ENCODE measurements around the gene GGTLC1. TPM values are rescaled to one million over a fixed set of nuclear protein-coding genes. Genes with fewer than 3 reads are reported as not detected.

Gene GGTLC1
- total RNA-seq, 1 donor from 2014 or later, result not detected

DNA sequence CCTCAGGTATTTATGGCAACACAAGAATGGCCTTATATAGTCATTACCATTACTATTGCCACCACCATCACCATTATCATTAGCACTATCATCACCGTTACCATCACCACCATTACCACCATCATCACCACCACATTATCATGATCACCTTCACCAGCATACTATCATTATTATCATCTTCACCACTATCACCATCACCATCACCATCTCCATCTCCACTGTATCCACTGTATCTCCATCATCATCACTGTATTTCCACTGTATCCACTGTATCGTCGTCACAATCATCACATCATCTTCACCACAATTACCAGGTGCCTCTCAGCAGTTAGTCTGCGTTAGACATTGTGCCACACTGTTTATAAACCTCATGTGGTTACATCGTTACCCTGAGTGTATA is 45.3 kb downstream of the GGTLC1 start:
- H3K4me3 ChIP-seq (ENCODE audit: low read depth, low read length), result no peak overlapping the region
- TF ChIP-seq, protein P1, sequence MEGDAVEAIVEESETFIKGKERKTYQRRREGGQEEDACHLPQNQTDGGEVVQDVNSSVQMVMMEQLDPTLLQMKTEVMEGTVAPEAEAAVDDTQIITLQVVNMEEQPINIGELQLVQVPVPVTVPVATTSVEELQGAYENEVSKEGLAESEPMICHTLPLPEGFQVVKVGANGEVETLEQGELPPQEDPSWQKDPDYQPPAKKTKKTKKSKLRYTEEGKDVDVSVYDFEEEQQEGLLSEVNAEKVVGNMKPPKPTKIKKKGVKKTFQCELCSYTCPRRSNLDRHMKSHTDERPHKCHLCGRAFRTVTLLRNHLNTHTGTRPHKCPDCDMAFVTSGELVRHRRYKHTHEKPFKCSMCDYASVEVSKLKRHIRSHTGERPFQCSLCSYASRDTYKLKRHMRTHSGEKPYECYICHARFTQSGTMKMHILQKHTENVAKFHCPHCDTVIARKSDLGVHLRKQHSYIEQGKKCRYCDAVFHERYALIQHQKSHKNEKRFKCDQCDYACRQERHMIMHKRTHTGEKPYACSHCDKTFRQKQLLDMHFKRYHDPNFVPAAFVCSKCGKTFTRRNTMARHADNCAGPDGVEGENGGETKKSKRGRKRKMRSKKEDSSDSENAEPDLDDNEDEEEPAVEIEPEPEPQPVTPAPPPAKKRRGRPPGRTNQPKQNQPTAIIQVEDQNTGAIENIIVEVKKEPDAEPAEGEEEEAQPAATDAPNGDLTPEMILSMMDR (conservative IDR thresholded peaks at IDR 0.05; ENCODE audit: low read depth, low read length), result no peak
- DNase-seq (ENCODE audit: low read depth), result no peak

DNA sequence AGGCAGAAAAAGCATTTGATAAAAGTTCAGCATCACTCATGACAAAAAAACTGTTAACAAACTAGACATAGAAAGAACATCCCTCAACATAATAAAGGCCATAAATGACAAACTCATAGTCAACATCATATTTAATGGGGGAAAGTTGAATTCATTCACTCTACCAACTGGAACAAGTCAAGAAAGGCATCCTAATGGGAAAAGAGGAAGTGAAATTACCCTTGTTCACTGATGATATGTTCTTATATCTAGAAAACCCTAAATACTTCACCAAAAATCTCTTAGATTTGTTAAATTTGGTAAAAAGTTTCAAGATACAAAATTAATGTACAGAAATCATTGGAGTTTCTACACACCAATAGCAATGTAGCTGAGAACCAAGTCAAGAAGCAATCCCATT is 48.9 kb downstream of the GGTLC1 start:
- TF ChIP-seq, protein P1 (conservative IDR thresholded peaks at IDR 0.05; ENCODE audit: low read depth, low read length), result no peak
- DNase-seq (ENCODE audit: low read depth), result no peak

DNA sequence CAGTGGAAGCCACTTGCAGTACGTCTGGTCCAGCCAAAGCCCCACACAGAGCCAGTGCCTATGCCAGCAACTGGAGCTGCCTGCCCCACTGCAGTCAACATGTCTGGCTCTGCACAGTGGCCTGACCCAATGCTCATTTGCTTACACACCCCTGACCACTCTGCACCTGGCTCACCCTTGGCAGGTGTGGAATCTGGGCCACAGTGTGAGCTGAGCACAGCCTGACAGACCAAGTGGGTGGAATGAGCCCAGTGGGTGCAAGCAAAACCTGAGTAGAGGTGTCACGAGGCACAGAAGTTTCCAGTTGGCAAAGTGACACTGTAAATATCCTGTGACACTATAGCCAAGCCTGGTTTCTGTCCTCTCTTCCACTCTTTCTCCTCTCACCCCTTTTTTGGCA is 49.5 kb downstream of the GGTLC1 start:
- H3K4me3 ChIP-seq (ENCODE audit: low read depth, low read length), result no peak overlapping the region
- TF ChIP-seq, protein P1 (conservative IDR thresholded peaks at IDR 0.05; ENCODE audit: low read depth, low read length), result no peak
- DNase-seq (ENCODE audit: low read depth), result no peak

More for the DNA sequence above, 48.9 kb downstream of the GGTLC1 start:
- no peak overlapping the region for H3K4me3 ChIP-seq (ENCODE audit: low read depth, low read length)

DNA sequence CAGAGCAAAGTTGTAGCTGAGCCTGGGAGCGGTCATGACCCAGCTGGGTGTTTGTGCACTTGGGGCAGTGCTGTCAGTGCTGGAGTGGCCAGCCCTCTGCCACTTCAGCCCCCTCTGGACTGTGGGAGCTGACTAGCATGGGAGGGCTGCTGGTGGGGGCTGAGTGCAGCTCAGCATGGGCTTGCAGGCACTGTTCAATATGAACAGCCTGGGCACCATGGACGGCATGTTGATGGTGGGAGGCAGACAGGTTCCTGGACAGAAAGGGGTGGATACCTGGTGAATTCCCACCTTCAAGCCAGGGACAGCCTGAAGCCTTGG is 50.5 kb downstream of the GGTLC1 start:
- DNase-seq (ENCODE audit: low read depth), result no peak
- TF ChIP-seq, protein P1 (conservative IDR thresholded peaks at IDR 0.05; ENCODE audit: low read depth, low read length), result no peak
- H3K4me3 ChIP-seq (ENCODE audit: low read depth, low read length), result no peak overlapping the region

DNA sequence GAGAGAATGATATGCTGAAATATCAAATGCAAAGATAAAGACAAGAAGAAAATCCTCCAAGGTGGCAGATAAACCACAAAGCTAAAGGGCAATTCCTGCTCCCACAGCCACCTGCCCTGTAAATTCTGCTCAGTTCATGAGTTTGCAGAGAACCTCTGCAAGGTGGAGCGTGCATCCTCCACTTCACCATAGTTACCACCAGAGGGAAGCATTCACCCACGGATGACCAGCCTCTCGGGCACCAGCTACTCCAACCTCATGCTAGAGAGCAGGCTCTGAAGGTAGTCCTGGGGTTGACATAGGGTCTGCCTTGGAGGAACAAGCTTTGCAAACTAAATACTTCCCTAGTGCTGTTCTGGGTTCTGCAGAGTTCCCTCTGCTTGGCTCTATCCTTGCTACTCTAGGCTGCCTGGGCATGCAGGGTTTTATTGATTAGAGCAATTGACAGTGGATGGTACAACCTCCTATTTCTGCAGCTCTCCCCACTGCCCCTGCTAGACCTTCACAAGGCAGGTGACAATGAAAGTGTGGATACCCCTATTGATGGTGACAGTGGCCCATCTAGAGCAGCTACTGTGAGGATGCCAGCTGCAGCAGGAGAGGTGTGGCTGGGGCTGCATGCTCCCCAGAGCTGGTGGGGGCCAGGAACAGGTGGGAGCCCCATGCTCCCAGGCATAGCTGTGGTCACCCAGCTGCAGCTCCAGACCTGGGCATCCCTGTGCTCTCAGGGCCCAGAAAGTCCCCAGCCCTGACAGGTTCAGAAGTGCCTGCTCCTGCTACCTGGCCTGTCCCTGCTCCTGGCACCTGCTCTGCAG is 51.1 kb downstream of the GGTLC1 start:
- TF ChIP-seq, protein P1 (conservative IDR thresholded peaks at IDR 0.05; ENCODE audit: low read depth, low read length), result peak; percentile 80
- H3K4me3 ChIP-seq (ENCODE audit: low read depth, low read length), result no peak overlapping the region
- peak; percentile 13 for DNase-seq (ENCODE audit: low read depth)

Other genes with a start within 250 kb of the GGTLC1 start
- gene CST1, start 237.8 kb downstream of the GGTLC1 start, total RNA-seq, result not detected in 2 replicates
- not detected in 2 replicates for gene CST2, start 162.1 kb downstream of the GGTLC1 start, total RNA-seq
- gene CST5, start 109.0 kb downstream of the GGTLC1 start, total RNA-seq, result not detected in 2 replicates

Data from epithelial cell of proximal tubule (primary cell).